Stimulated activated naive CD4-positive, alpha-beta T cell (primary cell): ENCODE measurements around the gene STAB1.

ENCODE experiments used
- DNase-seq, 6 experiments: peaks; one replicate each; lab custom pipeline; 2025; lab: John Stamatoyannopoulos, UW

Gene STAB1

DNA sequence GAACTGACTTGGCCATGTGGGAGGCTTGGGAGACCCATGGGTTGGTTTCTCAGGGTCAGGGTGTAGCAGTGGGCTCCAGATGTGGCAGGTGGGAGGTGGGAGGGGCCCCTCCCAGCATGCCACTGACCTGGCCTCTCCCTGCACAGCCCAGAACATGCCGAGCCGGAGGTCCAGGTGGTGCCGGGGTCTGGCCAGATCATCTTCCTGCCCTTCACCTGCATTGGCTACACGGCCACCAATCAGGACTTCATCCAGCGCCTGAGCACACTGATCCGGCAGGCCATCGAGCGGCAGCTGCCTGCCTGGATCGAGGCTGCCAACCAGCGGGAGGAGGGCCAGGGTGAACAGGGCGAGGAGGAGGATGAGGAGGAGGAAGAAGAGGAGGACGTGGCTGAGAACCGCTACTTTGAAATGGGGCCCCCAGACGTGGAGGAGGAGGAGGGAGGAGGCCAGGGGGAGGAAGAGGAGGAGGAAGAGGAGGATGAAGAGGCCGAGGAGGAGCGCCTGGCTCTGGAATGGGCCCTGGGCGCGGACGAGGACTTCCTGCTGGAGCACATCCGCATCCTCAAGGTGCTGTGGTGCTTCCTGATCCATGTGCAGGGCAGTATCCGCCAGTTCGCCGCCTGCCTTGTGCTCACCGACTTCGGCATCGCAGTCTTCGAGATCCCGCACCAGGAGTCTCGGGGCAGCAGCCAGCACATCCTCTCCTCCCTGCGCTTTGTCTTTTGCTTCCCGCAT lies 7.9 kb upstream of the STAB1 start:
- no peak for DNase-seq

DNA sequence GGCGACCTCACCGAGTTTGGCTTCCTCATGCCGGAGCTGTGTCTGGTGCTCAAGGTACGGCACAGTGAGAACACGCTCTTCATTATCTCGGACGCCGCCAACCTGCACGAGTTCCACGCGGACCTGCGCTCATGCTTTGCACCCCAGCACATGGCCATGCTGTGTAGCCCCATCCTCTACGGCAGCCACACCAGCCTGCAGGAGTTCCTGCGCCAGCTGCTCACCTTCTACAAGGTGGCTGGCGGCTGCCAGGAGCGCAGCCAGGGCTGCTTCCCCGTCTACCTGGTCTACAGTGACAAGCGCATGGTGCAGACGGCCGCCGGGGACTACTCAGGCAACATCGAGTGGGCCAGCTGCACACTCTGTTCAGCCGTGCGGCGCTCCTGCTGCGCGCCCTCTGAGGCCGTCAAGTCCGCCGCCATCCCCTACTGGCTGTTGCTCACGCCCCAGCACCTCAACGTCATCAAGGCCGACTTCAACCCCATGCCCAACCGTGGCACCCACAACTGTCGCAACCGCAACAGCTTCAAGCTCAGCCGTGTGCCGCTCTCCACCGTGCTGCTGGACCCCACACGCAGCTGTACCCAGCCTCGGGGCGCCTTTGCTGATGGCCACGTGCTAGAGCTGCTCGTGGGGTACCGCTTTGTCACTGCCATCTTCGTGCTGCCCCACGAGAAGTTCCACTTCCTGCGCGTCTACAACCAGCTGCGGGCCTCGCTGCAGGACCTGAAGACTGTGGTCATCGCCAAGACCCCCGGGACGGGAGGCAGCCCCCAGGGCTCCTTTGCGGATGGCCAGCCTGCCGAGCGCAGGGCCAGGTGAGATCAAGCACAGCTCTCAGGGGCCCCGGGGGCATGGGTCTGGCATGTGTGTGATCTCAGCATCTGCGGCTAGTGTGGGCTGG lies 7.1 kb upstream of the STAB1 start:
- DNase-seq: no peak

DNA sequence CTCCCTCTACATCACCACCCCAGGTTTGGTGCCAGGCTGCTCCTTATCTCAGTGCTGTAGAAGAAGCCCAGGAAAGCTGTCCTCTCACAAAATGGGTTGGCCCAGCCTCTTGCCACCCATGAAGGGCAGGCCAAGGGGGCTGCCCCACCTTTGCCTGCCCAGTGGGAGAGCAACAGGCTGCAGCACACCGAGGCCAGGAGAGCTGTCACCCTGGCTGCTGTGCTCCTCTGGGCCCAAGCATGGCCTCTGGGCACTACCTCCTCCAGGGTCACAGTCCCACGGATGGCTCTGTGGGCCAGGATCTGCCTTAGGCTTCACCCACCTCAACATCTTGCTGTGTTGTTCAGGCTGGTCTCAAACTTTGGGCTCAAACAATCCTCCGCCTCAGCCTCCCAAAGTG lies 6.4 kb upstream of the STAB1 start:
- no peak for DNase-seq

DNA sequence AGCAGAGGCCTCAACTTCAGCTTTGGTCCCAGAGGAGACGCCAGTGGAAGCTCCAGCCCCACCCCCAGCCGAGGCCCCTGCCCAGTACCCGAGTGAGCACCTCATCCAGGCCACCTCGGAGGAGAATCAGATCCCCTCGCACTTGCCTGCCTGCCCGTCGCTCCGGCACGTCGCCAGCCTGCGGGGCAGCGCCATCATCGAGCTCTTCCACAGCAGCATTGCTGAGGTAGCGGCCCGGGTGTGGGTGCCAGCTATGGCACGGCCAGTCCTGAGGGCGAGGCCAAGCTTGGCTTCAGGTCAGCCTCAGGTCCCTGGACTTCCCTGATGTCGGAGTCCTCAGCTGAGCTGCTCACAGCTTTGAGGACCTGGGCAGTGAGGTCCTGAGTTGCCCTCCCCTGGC lies 5.7 kb upstream of the STAB1 start:
- DNase-seq: no peak

DNA sequence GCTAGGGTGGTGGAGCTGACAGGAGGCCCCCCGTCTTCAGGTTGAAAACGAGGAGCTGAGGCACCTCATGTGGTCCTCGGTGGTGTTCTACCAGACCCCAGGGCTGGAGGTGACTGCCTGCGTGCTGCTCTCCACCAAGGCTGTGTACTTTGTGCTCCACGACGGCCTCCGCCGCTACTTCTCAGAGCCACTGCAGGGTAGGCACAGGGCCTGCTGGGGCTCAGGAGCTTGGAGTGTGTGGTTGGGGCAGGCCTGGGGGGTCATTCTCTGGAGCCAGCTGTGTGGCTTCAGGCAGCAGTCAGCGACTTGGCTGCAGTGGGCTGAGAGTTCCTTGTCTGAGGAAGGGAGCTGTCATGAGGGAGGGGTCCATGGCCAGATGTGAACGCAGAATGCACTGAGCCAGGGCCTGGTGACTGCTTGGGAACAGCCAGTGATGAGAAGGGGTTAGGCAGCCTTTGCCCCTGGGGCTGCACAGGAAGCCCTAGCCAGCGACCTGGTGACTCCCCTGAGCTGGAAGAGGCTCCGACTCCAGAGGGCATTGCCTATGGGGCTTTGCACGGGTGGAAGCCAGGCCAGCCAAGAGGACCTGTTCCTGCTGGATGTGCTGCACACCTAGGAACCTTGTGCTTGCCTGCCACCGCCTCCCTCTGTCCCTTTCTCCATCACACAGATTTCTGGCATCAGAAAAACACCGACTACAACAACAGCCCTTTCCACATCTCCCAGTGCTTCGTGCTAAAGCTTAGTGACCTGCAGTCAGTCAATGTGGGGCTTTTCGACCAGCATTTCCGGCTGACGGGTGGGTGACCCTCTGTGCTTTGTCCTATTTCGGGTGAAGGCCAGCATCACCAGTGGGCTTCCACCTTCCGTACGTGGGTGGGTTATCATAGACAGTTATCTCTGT lies 4.9 kb upstream of the STAB1 start:
- no peak for DNase-seq

DNA sequence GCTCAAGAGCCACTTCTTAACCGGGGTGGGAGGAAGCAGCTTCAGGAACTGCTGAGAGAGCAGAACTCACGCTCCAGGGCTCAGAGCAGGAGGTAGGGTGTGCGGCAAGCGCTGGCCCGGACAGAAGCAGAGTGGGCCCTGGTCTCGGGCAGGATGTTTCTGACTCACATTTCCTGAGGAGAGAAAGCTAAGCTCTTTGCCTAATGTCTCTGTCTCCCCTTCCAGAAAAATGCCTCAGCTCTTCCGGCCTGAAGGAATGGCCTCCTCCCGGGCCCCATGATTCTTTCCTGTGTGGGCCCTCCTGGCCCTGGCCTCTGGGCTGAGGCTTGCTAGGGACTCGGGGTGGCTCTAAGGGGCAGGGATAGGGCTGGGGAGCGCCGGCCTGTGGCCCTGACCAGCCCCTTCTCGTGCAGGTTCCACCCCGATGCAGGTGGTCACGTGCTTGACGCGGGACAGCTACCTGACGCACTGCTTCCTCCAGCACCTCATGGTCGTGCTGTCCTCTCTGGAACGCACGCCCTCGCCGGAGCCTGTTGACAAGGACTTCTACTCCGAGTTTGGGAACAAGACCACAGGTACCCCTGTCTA lies 4.1 kb upstream of the STAB1 start:
- DNase-seq: no peak

DNA sequence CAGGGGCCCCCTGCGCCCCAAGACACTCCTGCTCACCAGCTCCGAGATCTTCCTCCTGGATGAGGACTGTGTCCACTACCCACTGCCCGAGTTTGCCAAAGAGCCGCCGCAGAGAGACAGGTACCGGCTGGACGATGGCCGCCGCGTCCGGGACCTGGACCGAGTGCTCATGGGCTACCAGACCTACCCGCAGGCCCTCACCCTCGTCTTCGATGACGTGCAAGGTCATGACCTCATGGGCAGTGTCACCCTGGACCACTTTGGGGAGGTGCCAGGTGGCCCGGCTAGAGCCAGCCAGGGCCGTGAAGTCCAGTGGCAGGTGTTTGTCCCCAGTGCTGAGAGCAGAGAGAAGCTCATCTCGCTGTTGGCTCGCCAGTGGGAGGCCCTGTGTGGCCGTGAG lies 3.1 kb upstream of the STAB1 start:
- DNase-seq: no peak

DNA sequence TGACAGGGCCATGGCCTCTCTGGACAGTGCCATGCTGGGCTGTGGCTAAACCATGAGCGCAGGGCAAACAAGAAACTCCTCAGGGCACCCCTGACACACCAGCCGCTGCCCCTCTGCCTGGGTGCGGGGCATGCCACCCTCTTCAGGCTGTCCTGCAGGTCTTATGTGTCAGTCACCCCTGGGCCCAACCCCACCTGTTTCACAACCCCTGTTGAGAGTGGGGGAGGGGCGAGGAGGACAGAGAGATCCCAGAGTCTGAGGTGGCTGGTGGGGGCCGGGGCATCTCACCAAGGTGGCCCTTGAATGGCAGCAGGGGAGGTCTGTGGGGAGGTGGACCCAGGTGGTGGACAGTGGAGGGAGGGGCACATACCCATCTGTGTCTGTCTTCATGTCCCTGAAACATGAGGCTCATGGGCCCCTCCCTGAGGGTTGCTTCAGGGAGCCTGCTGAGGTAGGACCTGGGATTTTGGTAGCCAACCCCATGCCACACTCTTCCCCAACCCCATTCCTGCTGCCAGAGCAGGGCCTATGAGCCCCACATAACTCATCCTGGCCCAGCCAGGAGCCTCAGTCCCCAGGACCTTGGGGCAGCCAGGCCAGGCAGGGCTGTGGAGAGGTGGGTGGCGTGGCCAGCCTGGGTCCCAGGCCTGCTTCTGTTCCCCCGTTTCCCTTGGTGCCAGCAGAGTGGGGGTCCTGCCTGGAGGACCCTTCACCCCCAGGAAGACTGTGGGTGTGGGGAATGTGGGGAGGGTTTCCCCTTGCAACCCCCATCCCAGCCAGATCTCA lies 1.7 kb upstream of the STAB1 start:
- no peak for DNase-seq

DNA sequence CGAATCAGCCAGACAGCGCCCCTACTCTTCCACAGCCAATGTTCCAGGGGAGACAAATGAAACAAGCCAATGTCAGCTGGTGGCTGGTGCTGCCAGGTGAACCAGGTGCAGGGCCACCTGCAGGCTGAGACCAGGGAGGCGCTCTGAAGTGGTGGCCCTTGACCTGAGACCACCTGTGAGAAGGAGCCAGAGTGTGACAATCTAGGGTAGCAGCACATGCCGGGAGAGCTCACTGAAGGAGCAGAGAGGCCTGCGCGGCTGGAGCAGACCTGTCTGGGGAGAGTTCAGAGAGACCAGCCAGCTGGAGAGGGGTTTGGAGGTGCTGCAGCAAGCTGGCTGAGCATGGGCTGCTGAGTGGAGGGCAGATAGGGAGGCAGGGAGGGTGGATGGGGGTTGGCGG lies 693 bp upstream of the STAB1 start:
- no peak for DNase-seq

DNA sequence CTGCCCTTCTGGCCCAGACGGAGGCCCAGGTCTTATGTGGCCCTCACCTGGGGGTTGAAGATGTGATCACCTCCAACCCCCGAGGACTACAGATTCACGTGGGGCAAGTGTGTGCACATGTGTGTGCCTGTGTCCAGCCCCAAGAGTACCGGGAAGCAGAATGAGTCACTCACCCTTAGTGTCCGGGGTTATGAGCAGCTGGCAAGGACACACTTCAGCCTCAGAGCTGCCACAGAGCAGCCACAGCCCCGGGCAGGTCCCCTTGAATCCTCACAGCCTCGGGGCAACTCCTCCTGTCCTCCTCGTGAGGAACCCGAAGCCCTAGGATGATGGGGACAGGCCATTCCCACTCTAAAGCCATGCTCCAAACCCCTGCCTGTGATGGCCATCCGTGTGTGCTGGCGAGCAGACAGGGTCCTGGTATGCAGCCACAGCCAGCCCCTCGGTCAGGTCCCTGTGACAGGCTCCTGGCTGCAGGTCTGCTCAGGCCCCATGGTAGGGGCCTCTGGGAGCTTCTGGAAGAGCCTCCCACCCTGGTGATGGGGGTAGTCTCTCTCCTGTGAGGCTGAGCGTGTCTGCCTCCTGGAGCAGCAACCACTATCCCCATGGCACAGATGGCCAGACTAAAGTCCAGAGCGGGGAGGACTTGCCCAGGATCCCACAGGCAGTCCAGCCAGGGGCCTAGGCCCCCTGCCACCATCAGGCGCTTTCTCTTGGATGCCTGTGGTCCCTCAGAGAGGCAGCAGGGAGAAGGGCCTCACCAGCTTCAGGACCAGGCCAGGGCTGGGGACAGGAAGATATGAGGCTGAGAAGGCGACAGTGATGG lies 852 bp downstream of the STAB1 start:
- DNase-seq: no peak

DNA sequence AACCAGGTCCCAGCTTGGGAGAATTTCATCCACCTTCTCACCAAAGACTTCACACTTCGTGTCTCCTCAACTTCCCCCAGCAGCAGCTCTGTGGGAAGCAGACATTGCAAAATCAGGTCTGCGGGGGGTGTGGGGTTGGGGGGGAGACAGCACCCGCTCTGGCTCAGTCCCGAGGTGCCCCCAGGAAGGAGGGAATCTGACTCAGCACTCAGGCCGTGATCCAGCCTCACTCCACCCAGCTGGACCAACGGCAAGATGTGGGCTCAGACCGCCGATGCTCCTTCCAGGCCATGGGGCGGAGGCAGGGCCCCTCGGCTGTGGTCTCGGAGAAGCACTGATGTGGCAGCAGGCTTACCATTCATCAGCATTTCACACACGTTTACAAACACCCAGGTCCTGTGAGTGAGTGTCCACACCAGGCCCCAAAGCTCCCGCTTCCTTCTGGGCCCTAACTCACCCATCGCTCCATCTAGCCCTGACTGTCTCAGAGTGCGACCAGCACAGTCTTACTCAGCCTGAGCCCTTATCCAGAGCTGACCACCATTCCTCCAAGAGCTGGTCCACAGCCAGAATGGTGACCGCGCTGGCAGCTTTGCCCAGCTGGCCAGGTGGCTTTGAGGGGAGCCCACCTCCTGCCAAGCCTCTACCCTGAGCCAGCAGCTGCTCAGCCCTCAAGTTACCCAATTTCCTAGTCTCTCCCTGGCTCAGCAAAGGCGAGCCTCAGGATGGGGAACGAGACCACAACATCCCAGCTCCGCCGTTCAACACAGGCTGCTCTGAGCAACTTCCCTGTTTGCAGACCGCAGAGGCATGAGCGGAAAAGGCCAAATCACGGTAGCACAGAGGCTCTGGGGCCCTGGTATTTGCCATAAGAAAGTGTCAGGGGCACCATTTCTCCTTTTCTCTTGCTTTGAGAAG lies 3.3 kb downstream of the STAB1 start:
- no peak for DNase-seq

DNA sequence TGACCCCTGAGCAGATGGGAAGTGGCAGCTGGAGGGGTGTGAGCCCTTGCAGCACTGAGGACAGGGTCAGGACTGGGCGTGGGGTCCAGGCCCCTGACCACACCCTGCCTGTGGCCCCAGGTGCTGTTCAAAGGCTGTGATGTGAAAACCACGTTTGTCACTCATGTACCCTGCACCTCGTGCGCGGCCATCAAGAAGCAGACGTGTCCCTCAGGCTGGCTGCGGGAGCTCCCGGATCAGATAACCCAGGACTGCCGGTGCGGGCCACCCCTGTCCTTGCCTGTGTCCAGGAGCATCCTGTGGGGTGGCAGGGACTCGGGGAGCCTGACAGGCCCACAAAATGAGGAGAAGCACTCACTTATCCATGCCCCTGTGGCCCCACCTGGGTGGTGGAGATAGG lies 5.9 kb downstream of the STAB1 start:
- DNase-seq: no peak

DNA sequence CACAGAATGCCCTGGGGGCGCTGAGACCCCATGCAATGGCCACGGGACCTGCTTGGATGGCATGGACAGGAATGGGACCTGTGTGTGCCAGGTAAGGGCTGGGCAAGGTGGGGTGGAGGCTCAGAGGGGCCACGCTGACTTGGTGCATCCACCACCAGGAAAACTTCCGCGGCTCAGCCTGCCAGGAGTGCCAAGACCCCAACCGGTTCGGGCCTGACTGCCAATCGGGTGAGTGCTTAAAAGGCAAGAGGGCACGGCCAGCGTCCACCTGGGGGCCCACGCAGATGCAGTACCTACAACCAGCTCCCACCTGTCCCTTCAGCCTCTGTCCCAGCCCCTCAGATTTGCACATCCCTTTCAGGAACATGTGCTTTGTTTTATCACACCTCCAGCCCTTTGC lies 6.9 kb downstream of the STAB1 start:
- DNase-seq: no peak

DNA sequence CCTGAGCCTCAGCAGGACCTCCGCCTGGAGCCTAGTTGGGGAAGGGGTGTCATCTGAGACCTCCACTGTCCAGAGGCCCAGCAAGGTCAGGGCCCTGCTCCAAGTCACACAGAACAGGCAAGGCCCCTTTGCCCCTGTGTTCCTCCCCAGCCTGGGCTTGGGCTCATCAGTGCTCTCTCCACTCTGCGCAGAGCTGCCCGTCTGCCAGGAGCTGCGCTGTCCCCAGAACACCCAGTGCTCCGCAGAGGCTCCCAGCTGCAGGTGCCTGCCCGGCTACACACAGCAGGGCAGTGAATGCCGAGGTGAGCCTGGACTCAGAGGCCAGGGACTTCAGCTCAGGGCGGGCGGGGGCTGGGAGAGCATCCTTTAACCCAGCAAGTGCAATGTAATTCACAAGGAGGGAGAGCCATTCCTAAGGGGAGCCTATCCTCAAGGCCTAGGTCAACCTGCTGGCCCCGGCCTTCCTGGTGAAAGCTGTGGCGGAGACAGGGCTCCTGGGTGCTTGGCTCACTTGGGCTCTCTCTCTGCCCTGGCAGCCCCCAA lies 7.7 kb downstream of the STAB1 start:
- no peak for DNase-seq

DNA sequence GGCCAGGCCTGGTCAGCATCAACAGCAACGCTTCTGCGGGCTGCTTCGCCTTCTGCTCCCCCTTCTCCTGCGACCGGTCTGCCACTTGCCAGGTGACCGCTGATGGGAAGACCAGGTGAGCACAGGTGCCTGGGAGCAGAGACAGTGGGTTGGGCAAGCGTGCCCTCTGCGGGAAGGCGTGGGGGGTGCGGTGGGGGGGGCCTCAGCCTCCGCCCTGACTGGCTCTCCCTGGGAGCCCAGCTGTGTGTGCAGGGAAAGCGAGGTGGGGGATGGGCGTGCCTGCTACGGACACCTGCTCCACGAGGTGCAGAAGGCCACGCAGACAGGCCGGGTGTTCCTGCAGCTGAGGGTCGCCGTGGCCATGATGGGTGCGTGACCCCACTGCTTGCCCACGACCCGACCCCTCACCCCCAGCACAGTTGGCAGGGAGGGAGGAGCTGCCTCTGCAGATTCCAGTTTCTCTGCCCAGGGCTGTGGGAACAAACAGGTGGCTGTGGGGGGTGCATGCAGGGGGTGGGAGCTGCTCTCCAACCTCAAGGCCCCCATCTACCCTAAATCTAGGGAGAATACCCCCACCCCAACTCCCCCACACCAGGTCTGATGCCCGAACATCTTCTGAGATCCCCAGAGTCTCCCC lies 8.8 kb downstream of the STAB1 start:
- DNase-seq: no peak

DNA sequence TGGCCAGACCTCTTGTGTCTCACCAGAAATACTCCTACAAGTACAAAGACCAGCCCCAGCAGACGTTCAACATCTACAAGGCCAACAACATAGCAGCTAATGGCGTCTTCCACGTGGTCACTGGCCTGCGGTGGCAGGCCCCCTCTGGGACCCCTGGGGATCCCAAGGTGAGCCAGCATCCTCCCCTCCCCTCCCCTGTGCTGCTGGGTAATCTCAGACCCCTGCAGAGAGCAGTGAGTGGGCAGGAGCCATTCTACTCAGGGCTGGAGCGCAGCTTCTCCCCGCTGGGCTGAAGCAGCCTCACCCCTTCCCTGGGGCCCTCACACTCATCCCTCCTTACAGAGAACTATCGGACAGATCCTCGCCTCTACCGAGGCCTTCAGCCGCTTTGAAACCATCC lies 9.8 kb downstream of the STAB1 start:
- DNase-seq: no peak

DNA sequence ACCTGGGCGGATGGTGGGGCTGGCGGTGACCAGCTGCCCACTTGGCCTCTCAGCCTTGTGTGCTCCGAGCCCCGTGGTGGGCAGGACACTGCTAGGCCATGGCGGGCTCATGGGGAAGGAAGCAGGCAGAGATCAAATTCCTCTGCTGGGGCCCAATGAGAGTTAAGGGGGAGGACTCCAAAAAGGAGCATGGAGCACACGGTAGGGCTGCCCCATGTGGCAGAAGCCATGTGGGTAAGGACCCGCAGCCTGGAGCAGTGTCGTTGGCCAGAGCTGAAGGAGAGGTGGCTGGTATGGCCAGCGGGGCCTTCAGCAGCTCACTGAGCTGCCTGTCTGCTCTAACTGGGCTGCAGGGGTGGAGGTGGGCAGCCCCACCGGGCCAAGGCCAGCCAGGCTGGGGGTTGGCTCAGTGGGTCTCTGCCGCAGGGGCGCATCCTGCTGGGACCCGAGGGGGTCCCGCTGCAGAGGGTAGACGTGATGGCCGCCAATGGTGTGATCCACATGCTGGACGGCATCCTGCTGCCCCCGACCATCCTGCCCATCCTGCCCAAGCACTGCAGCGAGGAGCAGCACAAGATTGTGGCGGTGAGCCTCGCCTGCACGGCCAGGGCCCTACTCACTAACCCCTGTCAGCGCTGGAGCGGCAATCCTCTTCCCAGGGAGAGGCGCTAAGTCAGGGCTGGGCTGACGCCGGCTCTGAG lies 11.3 kb downstream of the STAB1 start:
- DNase-seq: no peak

DNA sequence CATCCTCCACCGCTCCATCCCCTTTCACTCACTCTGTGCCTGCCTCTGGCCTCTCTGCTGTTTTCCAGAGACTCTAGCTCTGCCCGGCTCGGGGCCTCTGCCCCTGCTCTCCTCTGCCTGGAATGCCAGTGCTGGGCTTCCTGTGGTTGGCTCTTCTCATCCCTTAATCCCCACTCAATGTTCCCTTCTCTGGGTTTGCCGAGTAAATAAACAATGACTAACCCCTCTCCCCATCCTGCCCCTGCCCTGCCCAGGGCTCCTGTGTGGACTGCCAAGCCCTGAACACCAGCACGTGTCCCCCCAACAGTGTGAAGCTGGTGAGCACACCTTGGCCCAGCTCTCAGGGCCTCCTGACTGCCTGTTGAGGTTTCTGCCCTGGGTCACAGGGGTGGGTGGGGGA lies 12.2 kb downstream of the STAB1 start:
- DNase-seq: no peak
